Astrocyte (in vitro differentiated cells and primary cell): Measurements from ENCODE around the gene ZNF480.

ENCODE experiments used
- EZH2 ChIP-seq: IDR thresholded peaks from 2 replicates; pipeline ENCODE4 v1.6.1; 2012; ENCODE audit warnings: mild to moderate bottlenecking, low read length, inconsistent platforms; ENCODE audit not compliant: insufficient read depth
- TF ChIP-seq, protein P1 (sequence below): IDR thresholded peaks from 2 replicates; pipeline ENCODE4 v1.5.1; 2011; ENCODE audit warnings: low read depth, mild to moderate bottlenecking, inconsistent platforms, low read length, moderate library complexity; ENCODE audit not compliant: insufficient read depth

DNA sequence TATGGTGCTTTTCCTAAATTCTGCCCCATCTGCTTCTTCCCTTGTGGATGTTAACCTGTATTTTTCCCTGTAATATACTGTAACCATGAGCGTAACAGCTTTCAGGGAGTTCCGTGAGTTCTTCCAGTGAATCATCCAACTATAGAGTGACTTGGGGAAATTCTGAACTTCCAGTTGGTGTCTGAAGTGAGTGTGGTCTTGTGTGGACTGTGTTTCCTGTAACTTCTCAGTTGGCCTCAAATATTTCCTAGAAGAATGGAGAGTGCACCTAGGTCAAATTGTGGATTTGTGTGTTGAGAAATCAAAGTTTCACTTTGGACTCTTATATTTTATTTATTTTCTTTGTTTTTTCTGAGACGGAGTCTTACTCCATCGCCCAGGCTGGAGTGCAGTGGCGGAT is 38.5 kb upstream of the ZNF480 start:
- TF ChIP-seq, protein P1, sequence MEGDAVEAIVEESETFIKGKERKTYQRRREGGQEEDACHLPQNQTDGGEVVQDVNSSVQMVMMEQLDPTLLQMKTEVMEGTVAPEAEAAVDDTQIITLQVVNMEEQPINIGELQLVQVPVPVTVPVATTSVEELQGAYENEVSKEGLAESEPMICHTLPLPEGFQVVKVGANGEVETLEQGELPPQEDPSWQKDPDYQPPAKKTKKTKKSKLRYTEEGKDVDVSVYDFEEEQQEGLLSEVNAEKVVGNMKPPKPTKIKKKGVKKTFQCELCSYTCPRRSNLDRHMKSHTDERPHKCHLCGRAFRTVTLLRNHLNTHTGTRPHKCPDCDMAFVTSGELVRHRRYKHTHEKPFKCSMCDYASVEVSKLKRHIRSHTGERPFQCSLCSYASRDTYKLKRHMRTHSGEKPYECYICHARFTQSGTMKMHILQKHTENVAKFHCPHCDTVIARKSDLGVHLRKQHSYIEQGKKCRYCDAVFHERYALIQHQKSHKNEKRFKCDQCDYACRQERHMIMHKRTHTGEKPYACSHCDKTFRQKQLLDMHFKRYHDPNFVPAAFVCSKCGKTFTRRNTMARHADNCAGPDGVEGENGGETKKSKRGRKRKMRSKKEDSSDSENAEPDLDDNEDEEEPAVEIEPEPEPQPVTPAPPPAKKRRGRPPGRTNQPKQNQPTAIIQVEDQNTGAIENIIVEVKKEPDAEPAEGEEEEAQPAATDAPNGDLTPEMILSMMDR = no peak
- TF ChIP-seq EZH2 = no peak
